Measurements from ENCODE around the gene TP53TG5.

The TP53TG5 gene

GRCh38 chr20:45363611-45364492 lies 14.3 kb downstream of the TP53TG5 start:
- TF ChIP-seq CSDC2 (CRISPR knock-in tag; IDR thresholded peaks at IDR 0.05) (no peak), ESRRG (CRISPR knock-in tag; IDR thresholded peaks at IDR 0.05) (no peak), ZNF8 (CRISPR knock-in tag; IDR thresholded peaks at IDR 0.05) (no peak), GLIS3 (CRISPR knock-in tag; IDR thresholded peaks at IDR 0.05) (no peak)
- TF ChIP-seq, protein P1, sequence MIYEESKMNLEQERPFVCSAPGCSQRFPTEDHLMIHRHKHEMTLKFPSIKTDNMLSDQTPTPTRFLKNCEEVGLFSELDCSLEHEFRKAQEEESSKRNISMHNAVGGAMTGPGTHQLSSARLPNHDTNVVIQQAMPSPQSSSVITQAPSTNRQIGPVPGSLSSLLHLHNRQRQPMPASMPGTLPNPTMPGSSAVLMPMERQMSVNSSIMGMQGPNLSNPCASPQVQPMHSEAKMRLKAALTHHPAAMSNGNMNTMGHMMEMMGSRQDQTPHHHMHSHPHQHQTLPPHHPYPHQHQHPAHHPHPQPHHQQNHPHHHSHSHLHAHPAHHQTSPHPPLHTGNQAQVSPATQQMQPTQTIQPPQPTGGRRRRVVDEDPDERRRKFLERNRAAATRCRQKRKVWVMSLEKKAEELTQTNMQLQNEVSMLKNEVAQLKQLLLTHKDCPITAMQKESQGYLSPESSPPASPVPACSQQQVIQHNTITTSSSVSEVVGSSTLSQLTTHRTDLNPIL (CRISPR knock-in tag; IDR thresholded peaks at IDR 0.05; ENCODE audit: low read depth): no peak
- ATAC-seq: no peak

- peak; percentile 88 for TF ChIP-seq ZFP3 (CRISPR knock-in tag; IDR thresholded peaks at IDR 0.05)
- TF ChIP-seq PPARA (CRISPR knock-in tag; IDR thresholded peaks at IDR 0.05; ENCODE audit: borderline replicate concordance): no peak
- no peak for TF ChIP-seq ISL1 (CRISPR knock-in tag; IDR thresholded peaks at IDR 0.05)
- no peak for TF ChIP-seq SNAI2 (CRISPR knock-in tag; IDR thresholded peaks at IDR 0.05)
- ATAC-seq: peak; percentile 93
Measured at GRCh38 chr20:45362804-45363610, 15.1 kb downstream of the TP53TG5 start, which contains the start of gene SYS1. Gene SYS1 (plus strand): TSS chr20:45363156. CDS start chr20:45363532, 376 bp downstream.

- ATAC-seq: no peak
- TF ChIP-seq BACH2 (CRISPR knock-in tag; IDR thresholded peaks at IDR 0.05; ENCODE audit: borderline replicate concordance) (no peak), PPARA (CRISPR knock-in tag; IDR thresholded peaks at IDR 0.05; ENCODE audit: borderline replicate concordance) (no peak)
- TF ChIP-seq, protein P2, sequence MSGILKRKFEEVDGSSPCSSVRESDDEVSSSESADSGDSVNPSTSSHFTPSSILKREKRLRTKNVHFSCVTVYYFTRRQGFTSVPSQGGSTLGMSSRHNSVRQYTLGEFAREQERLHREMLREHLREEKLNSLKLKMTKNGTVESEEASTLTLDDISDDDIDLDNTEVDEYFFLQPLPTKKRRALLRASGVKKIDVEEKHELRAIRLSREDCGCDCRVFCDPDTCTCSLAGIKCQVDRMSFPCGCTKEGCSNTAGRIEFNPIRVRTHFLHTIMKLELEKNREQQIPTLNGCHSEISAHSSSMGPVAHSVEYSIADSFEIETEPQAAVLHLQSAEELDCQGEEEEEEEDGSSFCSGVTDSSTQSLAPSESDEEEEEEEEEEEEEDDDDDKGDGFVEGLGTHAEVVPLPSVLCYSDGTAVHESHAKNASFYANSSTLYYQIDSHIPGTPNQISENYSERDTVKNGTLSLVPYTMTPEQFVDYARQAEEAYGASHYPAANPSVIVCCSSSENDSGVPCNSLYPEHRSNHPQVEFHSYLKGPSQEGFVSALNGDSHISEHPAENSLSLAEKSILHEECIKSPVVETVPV (CRISPR knock-in tag; IDR thresholded peaks at IDR 0.05): no peak
Measured at GRCh38 chr20:45361793-45362192, 16.3 kb downstream of the TP53TG5 start.

DNA sequence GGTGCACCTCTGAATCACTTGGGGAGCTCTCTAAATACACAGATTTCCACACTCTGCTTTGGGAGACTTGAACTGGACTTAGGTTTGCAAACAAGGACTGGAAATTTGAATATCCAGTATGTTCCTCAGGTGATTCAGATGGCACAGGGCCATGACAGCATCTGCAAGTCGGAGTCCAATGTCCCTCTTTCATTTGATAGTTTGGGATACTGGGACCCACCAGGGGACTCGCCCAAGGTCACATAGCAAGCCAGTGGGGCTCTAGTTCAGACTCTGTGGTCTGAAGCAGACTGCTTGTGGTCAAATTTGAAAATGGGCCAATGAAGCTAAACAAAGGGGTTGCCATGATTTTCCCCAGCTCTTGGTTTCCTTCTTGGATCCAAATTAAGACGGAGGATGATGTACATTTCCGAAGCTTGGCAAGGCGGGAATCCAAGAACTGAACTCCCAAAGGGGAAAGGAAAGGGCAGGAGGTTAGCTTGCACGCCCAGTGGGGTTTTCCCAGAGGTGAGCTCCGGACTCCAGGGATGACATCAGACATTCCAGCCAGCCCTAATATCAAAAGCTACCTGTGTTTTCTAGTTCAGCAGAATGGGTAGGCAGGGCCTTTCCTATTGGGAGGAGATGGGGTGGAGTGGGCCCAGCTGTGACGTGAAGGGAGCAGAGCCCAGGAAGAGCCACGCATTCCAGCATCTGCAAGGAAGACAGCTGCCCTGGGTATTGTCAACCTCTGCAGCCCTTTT lies 18.5 kb downstream of the TP53TG5 start:
- no peak for ATAC-seq
- TF ChIP-seq TOX (CRISPR knock-in tag; IDR thresholded peaks at IDR 0.05; ENCODE audit: borderline replicate concordance) (no peak), ZNF8 (CRISPR knock-in tag; IDR thresholded peaks at IDR 0.05) (no peak)
- TF ChIP-seq, protein P1 (CRISPR knock-in tag; IDR thresholded peaks at IDR 0.05; ENCODE audit: low read depth): no peak

- TF ChIP-seq GLIS3 (CRISPR knock-in tag; IDR thresholded peaks at IDR 0.05) (no peak), ZNF565 (CRISPR knock-in tag; conservative IDR thresholded peaks at IDR 0.05; ENCODE audit: low read depth) (no peak), RARB (CRISPR knock-in tag; IDR thresholded peaks at IDR 0.05) (no peak)
- no peak for ATAC-seq
Measured at GRCh38 chr20:45359069-45359405, 19.1 kb downstream of the TP53TG5 start.

DNA sequence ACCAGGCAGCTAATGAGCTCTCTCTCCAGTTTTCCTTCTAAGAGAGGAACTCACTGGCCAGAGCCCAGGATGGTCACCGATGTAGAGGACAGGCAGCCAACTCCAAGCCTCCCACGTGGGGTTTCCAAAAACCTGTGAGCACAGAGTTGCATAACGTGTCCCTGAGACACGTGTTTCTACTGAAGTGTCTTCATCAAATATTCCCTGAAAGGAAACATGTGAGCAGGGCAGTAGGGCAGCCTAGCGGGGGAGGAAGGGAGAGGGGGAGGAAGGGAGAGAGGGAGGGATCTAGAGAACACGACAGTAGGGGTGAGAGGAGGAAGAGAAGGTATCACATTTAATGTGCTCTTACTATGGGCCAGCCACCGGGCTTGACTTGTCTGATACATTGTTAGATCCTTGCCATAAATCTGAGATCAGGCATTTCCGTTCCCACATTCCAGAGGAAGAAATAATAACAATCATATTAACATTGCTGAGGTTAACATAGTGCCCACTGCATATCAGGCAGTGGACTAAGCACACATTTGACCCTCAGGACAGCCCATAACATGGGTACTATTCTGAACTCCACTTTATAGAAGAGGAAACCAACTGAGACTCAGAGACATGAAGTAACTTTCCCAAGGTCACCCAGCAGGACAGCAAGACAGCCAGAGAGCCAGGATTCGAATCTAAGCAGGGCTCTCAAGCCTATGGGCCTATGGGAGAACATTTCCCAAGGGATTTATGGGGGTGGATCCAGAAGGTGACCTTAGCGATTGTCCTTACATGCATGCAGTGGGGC lies 19.6 kb downstream of the TP53TG5 start:
- TF ChIP-seq, protein P1 (CRISPR knock-in tag; IDR thresholded peaks at IDR 0.05; ENCODE audit: low read depth): no peak
- TF ChIP-seq RARB (CRISPR knock-in tag; IDR thresholded peaks at IDR 0.05) (no peak), GLIS3 (CRISPR knock-in tag; IDR thresholded peaks at IDR 0.05) (no peak), OSR1 (CRISPR knock-in tag; IDR thresholded peaks at IDR 0.05) (no peak), ESRRG (CRISPR knock-in tag; IDR thresholded peaks at IDR 0.05) (no peak)
- no peak; the same call in 2 of the 3 replicates for ATAC-seq
